Inflammatory macrophage (primary cell): ENCODE data around the gene RADIL.
"Not testable (repeated sequence)": the region's sequence is repeated elsewhere in the genome, so short reads cannot be mapped to it uniquely, and the experiment has no call there.

Experiments
- DNase-seq, 2 donors: peaks; one replicate each; pipeline ENCODE4 v3.0.0-alpha.2; 2020 to 2022

Gene RADIL

GRCh38 chr7:4805984-4806300 is 77.6 kb downstream of the RADIL start:
- no peak for DNase-seq

- no peak for DNase-seq
Observed at GRCh38 chr7:4805110-4805983, 78.2 kb downstream of the RADIL start.

- DNase-seq: no peak
Observed at GRCh38 chr7:4803397-4804241, 79.9 kb downstream of the RADIL start.

GRCh38 chr7:4802577-4802976 is 80.9 kb downstream of the RADIL start:
- DNase-seq: not testable (repeated sequence)

GRCh38 chr7:4801839-4802231 is 81.7 kb downstream of the RADIL start:
- no peak for DNase-seq

GRCh38 chr7:4800926-4801838 is 82.3 kb downstream of the RADIL start:
- no peak for DNase-seq

- DNase-seq: no peak
Observed at GRCh38 chr7:4800487-4800886, 83.0 kb downstream of the RADIL start.

GRCh38 chr7:4799508-4800268 is 83.8 kb downstream of the RADIL start:
- DNase-seq: no peak

GRCh38 chr7:4798706-4799235 is 84.7 kb downstream of the RADIL start:
- no peak for DNase-seq

GRCh38 chr7:4797858-4798705 is 85.4 kb downstream of the RADIL start:
- DNase-seq: peak; percentile 45 to 46

- no peak for DNase-seq
Observed at GRCh38 chr7:4796453-4796852, 87.1 kb downstream of the RADIL start.

- peak in 1 of 2 donors; percentile 24 for DNase-seq
Observed at GRCh38 chr7:4794591-4795350, 88.7 kb downstream of the RADIL start.

GRCh38 chr7:4794171-4794570 is 89.3 kb downstream of the RADIL start:
- DNase-seq: not testable (repeated sequence)

GRCh38 chr7:4793385-4793993 is 90.0 kb downstream of the RADIL start:
- DNase-seq: not testable (repeated sequence)

- no peak for DNase-seq
Observed at GRCh38 chr7:4792537-4793126, 90.9 kb downstream of the RADIL start.

GRCh38 chr7:4791738-4792536 is 91.6 kb downstream of the RADIL start:
- peak; percentile 68 to 69 for DNase-seq

- no peak for DNase-seq
Observed at GRCh38 chr7:4791101-4791737, 92.3 kb downstream of the RADIL start.
